Body of pancreas (tissue), 4 donors: ENCODE data around the gene EEPD1. TPM values are rescaled to one million over a fixed set of nuclear protein-coding genes. Genes with fewer than 3 reads are reported as not detected.
A peak's percentile ranks its signal among the peaks of the same experiment; 100 is the strongest.

Source experiments
- ATAC-seq: fragments of 150-250 bp; one replicate; pipeline ENCODE4 v1.9.1; 2016
- DNase-seq, 4 donors: peaks; one replicate each; pipeline ENCODE4 v3.0.0-alpha.2; 2019
- H3K27ac ChIP-seq, 4 donors: fragments of 200-600 bp; sonication (generic); 1 replicate in 3 of 4; 2 replicates in 1 of 4; pipeline versions ENCODE4 v1.5.1 to v1.6.1; 2016 to 2019; ENCODE audit warnings: mild to moderate bottlenecking in 1 of 4, mixed read lengths in 1 of 4, moderate library complexity in 1 of 4
- H3K27me3 ChIP-seq, 2 donors: fragments of 200-600 bp; sonication (generic); one replicate each; pipeline ENCODE4 v1.6.0; 2016; ENCODE audit warnings: mild to moderate bottlenecking in 1 of 2
- H3K36me3 ChIP-seq, 2 donors: fragments of 200-600 bp; sonication (generic); replicated peaks in 1 of 2; 2 replicates each; pipeline ENCODE4 v1.5.1; 2016; ENCODE audit warnings: low read depth in 2 of 2; ENCODE audit not compliant: insufficient read depth in 1 of 2
- H3K4me1 ChIP-seq: fragments of 200-600 bp; sonication (generic); one replicate; pipeline ENCODE4 v1.6.0; 2016
- H3K4me3 ChIP-seq, 2 donors: fragments of 200-600 bp; sonication (generic); 1 replicate in 1 of 2; 2 replicates in 1 of 2; pipeline ENCODE4 v1.5.1; 2016 to 2019
- H3K9me3 ChIP-seq, 3 donors: fragments of 200-600 bp; sonication (generic); 1 replicate in 2 of 3; 2 replicates in 1 of 3; pipeline ENCODE4 v1.5.1; 2016
- POLR2A ChIP-seq, 3 donors: fragments of 450-650 bp; IDR thresholded peaks; one replicate each; pipeline ENCODE4 v1.6.1; 2016; ENCODE audit warnings: antibody characterized with exemption in 3 of 3, mild to moderate bottlenecking in 2 of 3
- WGBS, 2 donors: methylation state at CpG; one replicate each; pipeline ENCODE4 v1.1.5; 2017; 5-methylcytosine and 5-hydroxymethylcytosine counted together
- intact Hi-C: fragments of 100-400 bp; cut with DNase I; formaldehyde crosslinking; loops from one replicate; pipeline ENCODE4 v1.15.1; 2023
- total RNA-seq, 2 donors: library from RNA; depleted of rRNA; stranded (reverse); fragments of >200 nt; gene quantifications; one replicate each; pipeline ENCODE4 v1.1.0, GENCODE V29; 2016
- TF ChIP-seq, protein P1 (sequence below), 7 experiments: fragments of 450-650 bp in 4 of 7; fragments of 200-600 bp in 3 of 7; sonication (generic) in 3 of 7; IDR thresholded peaks; one replicate each; pipeline ENCODE4 v1.5.1; 2016 to 2019; ENCODE audit warnings: antibody characterized with exemption in 7 of 7

The EEPD1 gene
- total RNA-seq, 2 donors from 2014 or later: 13.5 to 24.1 TPM

DNA sequence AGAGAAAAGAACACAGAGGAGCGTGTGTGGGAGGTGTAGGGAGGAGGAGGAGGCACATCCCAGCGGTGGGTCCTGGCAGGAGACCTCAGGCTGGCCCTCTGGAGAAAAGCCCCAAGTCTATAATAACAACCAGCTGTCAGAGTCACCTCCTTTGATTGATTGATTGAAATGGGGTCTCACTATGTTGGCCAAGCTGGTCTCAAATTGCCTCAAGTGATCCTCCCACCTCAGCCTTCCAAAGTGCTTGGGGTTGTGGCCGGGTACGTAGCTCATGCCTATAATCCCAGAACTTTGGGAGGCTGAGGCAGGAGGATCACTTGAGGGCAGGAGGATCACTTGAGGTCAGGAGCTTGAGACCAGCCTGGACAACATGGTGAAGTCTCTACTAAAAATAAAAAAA, 133.6 kb downstream of the EEPD1 start:
- peaks cover 84% of the 10 kb centered on the region for H3K4me1 ChIP-seq
- no peak overlapping the region for H3K4me3 ChIP-seq
- TF ChIP-seq POLR2A (IDR thresholded peaks at IDR 0.05): no peak
- TF ChIP-seq, protein P1, sequence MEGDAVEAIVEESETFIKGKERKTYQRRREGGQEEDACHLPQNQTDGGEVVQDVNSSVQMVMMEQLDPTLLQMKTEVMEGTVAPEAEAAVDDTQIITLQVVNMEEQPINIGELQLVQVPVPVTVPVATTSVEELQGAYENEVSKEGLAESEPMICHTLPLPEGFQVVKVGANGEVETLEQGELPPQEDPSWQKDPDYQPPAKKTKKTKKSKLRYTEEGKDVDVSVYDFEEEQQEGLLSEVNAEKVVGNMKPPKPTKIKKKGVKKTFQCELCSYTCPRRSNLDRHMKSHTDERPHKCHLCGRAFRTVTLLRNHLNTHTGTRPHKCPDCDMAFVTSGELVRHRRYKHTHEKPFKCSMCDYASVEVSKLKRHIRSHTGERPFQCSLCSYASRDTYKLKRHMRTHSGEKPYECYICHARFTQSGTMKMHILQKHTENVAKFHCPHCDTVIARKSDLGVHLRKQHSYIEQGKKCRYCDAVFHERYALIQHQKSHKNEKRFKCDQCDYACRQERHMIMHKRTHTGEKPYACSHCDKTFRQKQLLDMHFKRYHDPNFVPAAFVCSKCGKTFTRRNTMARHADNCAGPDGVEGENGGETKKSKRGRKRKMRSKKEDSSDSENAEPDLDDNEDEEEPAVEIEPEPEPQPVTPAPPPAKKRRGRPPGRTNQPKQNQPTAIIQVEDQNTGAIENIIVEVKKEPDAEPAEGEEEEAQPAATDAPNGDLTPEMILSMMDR (IDR thresholded peaks at IDR 0.05): no peak
- no peaks in the 10 kb centered on the region for H3K27me3 ChIP-seq
- H3K9me3 ChIP-seq: no peaks in the 10 kb centered on the region
- DNase-seq (no peak), ATAC-seq (no peak)
- 93 to 95% methylated on average over 4 of the region's 4 CpGs for WGBS, 2 donors
- intact Hi-C loops: no loop called here
- H3K36me3 ChIP-seq: no peaks in the 10 kb centered on the region
- peak overlapping the region; percentile 46 to 99 (median 74) for H3K27ac ChIP-seq

DNA sequence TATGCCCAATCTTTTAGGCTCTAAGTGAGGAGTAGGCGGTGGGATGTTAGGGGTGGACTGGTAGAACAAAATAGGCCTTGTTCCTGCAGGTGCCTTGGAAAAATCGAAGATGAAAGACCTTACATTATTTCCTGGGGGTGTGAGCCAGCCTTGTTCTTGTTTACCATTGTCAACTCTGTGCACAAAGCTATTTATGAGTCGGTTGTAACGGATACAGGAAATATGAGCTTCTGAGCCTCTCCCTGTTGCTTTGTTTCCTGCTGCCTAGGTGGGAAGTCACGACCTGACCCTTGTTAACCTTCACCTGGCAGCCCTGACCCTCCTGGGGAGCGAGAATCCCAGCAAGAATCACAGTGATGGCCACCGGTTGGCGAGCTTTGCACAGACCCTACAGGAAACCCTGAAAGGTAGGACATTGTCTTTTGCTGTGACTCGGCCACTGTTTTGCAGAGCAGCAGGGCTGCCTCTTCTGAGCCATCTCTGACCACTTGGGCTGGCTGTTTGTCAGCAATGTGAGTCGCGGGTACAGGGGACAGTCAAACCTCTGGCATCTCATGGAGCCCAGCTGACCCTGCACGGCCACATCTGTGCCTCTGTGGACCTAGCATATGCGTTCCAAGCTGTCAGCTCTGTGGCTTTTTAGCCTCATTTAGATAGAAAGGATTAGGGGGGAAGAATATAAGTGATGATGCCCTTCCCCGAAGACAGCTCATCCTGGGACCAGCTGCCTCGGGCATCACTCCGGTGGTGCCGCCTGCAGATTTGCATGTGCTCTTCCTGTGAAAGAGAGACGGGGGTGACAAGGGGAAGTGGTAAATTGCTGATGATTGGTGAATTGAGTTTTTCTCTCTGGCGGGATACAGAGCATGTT, 134.6 kb downstream of the EEPD1 start:
- peak in 1 of 4 donors; percentile 46 for DNase-seq

DNA sequence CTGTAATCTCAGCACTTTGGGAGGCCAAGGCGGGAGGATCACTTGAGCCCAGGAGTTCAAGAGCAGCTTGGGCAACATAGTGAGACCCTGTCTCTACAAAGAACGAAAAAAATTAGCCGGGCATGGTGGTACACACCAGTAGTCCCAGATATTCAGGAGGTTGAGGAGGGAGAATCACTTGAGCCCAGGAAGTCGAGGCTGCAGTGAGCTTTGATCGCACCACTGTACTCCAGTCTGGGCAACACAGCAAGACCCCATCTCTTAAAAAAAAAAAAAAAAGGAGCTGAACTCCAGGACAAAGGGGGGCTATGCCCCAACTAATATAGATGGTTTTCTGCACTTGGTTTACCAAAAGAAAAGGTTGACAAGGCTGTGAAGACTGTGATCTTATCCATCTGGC, 135.4 kb downstream of the EEPD1 start:
- H3K27me3 ChIP-seq: no peaks in the 10 kb centered on the region
- ATAC-seq (no peak), DNase-seq (no peak)
- intact Hi-C loops: no loop called here
- 98 to 100% methylated on average over 5 of the region's 5 CpGs for WGBS, 2 donors
- peaks cover 80% of the 10 kb centered on the region for H3K4me1 ChIP-seq
- no peaks in the 10 kb centered on the region for H3K9me3 ChIP-seq
- TF ChIP-seq, protein P1 (IDR thresholded peaks at IDR 0.05): no peak
- no peak for TF ChIP-seq POLR2A (IDR thresholded peaks at IDR 0.05)
- H3K36me3 ChIP-seq: no peaks in the 10 kb centered on the region
- H3K27ac ChIP-seq: peak overlapping the region in 3 of 4 donors; percentile 68 to 99 (median 80)
- H3K4me3 ChIP-seq: no peak overlapping the region

More for the DNA sequence above, 134.6 kb downstream of the EEPD1 start:
- no peak for TF ChIP-seq POLR2A (IDR thresholded peaks at IDR 0.05)
- TF ChIP-seq, protein P1 (IDR thresholded peaks at IDR 0.05): no peak
- 59 to 79% methylated on average over 13 to 19 of the region's 19 CpGs for WGBS, 2 donors
- no peak overlapping the region for H3K4me3 ChIP-seq
- no peak for ATAC-seq
- no peaks in the 10 kb centered on the region for H3K9me3 ChIP-seq
- no peaks in the 10 kb centered on the region for H3K27me3 ChIP-seq
- H3K36me3 ChIP-seq: no peaks in the 10 kb centered on the region
- peak overlapping the region; percentile 36 to 99 (median 74) for H3K27ac ChIP-seq
- peaks cover 84% of the 10 kb centered on the region for H3K4me1 ChIP-seq
- intact Hi-C loops: no loop called here

DNA sequence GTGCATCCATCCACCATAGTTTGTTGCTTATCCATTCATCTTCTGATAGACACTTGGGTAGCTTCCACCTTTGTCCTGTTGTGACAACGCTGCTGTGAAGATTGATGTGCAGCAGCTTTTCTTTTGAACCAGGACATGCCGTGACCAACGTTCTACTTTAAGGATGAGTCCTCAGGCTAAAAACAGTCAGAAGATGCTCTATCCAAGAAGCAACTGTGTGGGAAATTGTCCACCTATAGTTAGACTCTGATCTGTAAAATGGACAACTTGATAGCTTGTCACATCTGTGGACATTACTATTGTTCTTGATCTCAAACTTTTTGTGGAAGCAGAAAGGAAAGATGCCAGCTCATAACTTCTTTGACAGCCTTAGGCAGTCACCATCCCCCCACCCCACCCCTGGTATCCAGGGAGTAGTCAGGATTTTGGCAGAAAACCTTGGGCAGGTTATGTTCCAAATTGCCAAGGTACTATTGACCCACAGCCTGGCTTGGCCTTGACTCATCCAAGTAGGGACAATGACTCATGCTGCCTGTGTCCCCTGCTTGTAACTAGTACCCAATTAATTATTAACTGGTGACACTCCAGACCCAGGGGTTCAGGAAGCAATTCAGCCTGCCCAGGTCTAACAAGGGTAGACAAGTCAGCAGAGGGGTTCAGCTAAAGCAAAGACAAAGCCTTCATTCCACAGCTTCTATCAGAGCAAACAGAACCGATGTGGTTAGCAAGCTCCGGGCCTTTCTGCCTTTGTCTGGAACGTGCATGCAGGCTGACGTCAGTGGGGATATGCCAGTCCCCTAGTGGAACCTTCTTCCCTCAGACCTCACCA, 137.0 kb downstream of the EEPD1 start:
- DNase-seq (peak; percentile 93 to 98 (median 96)), ATAC-seq (peak; percentile 91)
- H3K36me3 ChIP-seq: no peaks in the 10 kb centered on the region
- intact Hi-C loops: no loop called here
- no peak overlapping the region for H3K4me3 ChIP-seq
- TF ChIP-seq, protein P1 (IDR thresholded peaks at IDR 0.05): peak in 1 of 7 experiments; percentile 29
- peak in 2 of 3 donors; percentile 59 to 77 for TF ChIP-seq POLR2A (IDR thresholded peaks at IDR 0.05)
- H3K27ac ChIP-seq: peak overlapping the region; percentile 89 to 99 (median 95)
- 28 to 62% methylated on average over 3 to 7 of the region's 7 CpGs for WGBS, 2 donors
- no peaks in the 10 kb centered on the region for H3K27me3 ChIP-seq
- H3K9me3 ChIP-seq: no peaks in the 10 kb centered on the region
- peaks cover 74% of the 10 kb centered on the region for H3K4me1 ChIP-seq
